Trophoblast cell (in vitro differentiated cells and primary cell): ENCODE results near the gene FZD4.
"Not testable (repeated sequence)": the region's sequence is repeated elsewhere in the genome, so short reads cannot be mapped to it uniquely, and the experiment has no call there.

Source experiments
- DNase-seq, 2 donors: peaks; one replicate each; pipeline ENCODE4 v3.0.0-alpha.2; 2016
- H2AFZ ChIP-seq: 2 replicates; pipeline ENCODE4 v1.6.1; 2013; ENCODE audit warnings: low read length, moderate library complexity, mild to moderate bottlenecking; ENCODE audit not compliant: insufficient read depth, poor library complexity
- H2AK5ac ChIP-seq: 2 replicates; pipeline ENCODE4 v1.6.1; 2013; ENCODE audit warnings: mild to moderate bottlenecking, low read length
- H2BK120ac ChIP-seq: 2 replicates; pipeline ENCODE4 v1.6.1; 2013; ENCODE audit warnings: low read length, mild to moderate bottlenecking, moderate library complexity; ENCODE audit not compliant: insufficient read depth, poor library complexity
- H2BK12ac ChIP-seq: 2 replicates; pipeline ENCODE4 v1.6.1; 2013; ENCODE audit warnings: mild to moderate bottlenecking, low read length, moderate library complexity
- H2BK5ac ChIP-seq: 2 replicates; pipeline ENCODE4 v1.6.1; 2013; ENCODE audit warnings: low read length, low read depth, moderate library complexity, mild to moderate bottlenecking; ENCODE audit not compliant: poor library complexity
- H3K14ac ChIP-seq: 2 replicates; pipeline ENCODE4 v1.6.1; 2013; ENCODE audit warnings: mild to moderate bottlenecking, low read length
- H3K18ac ChIP-seq: 2 replicates; pipeline ENCODE4 v1.6.1; 2013; ENCODE audit warnings: mild to moderate bottlenecking, low read length
- H3K23ac ChIP-seq: 2 replicates; pipeline ENCODE4 v1.6.1; 2013; ENCODE audit warnings: low read length
- H3K27ac ChIP-seq: 2 replicates; pipeline ENCODE4 v1.5.1; 2013; ENCODE audit warnings: low read depth, mild to moderate bottlenecking, inconsistent platforms, low read length, moderate library complexity
- H3K27me3 ChIP-seq: 2 replicates; pipeline ENCODE4 v1.6.1; 2013; ENCODE audit warnings: inconsistent platforms, mild to moderate bottlenecking, low read length, moderate library complexity; ENCODE audit not compliant: insufficient read depth
- H3K36me3 ChIP-seq, 2 experiments: 1 replicate in 1 of 2; 2 replicates in 1 of 2; pipeline ENCODE4 v1.6.1; 2013; ENCODE audit warnings: low read length in 2 of 2, mild to moderate bottlenecking in 2 of 2, moderate library complexity in 1 of 2; ENCODE audit not compliant: insufficient read depth in 2 of 2, control insufficient read depth in 1 of 2
- H3K4ac ChIP-seq: 2 replicates; pipeline ENCODE4 v1.6.1; 2013; ENCODE audit warnings: low read depth, mild to moderate bottlenecking, low read length, moderate library complexity
- H3K4me1 ChIP-seq, 2 experiments: 1 replicate in 1 of 2; 2 replicates in 1 of 2; pipeline ENCODE4 v1.6.1; 2013; ENCODE audit warnings: low read length in 2 of 2, mild to moderate bottlenecking in 2 of 2, moderate library complexity in 1 of 2; ENCODE audit not compliant: insufficient read depth in 2 of 2, control insufficient read depth in 1 of 2
- H3K4me2 ChIP-seq: 2 replicates; pipeline ENCODE4 v1.6.1; 2013; ENCODE audit warnings: inconsistent platforms, mild to moderate bottlenecking, low read length, moderate library complexity
- H3K4me3 ChIP-seq: 2 replicates; pipeline ENCODE4 v1.5.1; 2013; ENCODE audit warnings: mild to moderate bottlenecking, low read depth, low read length, inconsistent platforms
- H3K79me1 ChIP-seq: one replicate; pipeline ENCODE4 v1.6.1; 2013; ENCODE audit warnings: low read length
- H3K79me2 ChIP-seq: 2 replicates; pipeline ENCODE4 v1.6.1; 2013; ENCODE audit warnings: low read length, mild to moderate bottlenecking; ENCODE audit not compliant: control insufficient read depth, insufficient read depth, poor library complexity
- H3K9ac ChIP-seq: 2 replicates; pipeline ENCODE4 v1.6.1; 2013; ENCODE audit warnings: mild to moderate bottlenecking, low read length
- H3K9me3 ChIP-seq: 2 replicates; pipeline ENCODE4 v1.6.1; 2013; ENCODE audit warnings: low read depth, mild to moderate bottlenecking, control low read depth, inconsistent platforms, low read length; ENCODE audit not compliant: insufficient read depth
- H4K12ac ChIP-seq: 2 replicates; pipeline ENCODE4 v1.6.1; 2013; ENCODE audit warnings: low read depth, mild to moderate bottlenecking, low read length, moderate library complexity
- H4K8ac ChIP-seq: 2 replicates; pipeline ENCODE4 v1.6.1; 2013; ENCODE audit warnings: low read depth, mild to moderate bottlenecking, low read length, moderate library complexity
- H4K91ac ChIP-seq: one replicate; pipeline ENCODE4 v1.6.1; 2013; ENCODE audit warnings: low read depth, mild to moderate bottlenecking, low read length, moderate library complexity
- WGBS: extraction: QIAGEN DNeasy Blood & Tissue Kit; methylation state at CpG from one replicate; pipeline ENCODE4 v1.1.7; 2013; ENCODE audit warnings: missing lambda C conversion rate; ENCODE audit not compliant: insufficient read length, insufficient coverage; ENCODE audit errors: extremely low coverage; 5-methylcytosine and 5-hydroxymethylcytosine counted together

Gene FZD4

GRCh38 chr11:86918496-86918895 is 36.7 kb downstream of the FZD4 start:
- H3K27ac ChIP-seq = no peak overlapping the region
- H4K91ac ChIP-seq = no peak overlapping the region
- H3K9me3 ChIP-seq = no peaks in the 10 kb centered on the region
- H3K4ac ChIP-seq = no peak overlapping the region
- no peak overlapping the region for H2BK5ac ChIP-seq
- no peak overlapping the region for H2AK5ac ChIP-seq
- no peak overlapping the region for H3K4me3 ChIP-seq
- no peak overlapping the region for H2AFZ ChIP-seq
- no peak overlapping the region for H2BK120ac ChIP-seq
- no peak overlapping the region for H3K18ac ChIP-seq
- H3K14ac ChIP-seq = no peak overlapping the region
- H3K79me2 ChIP-seq = no peaks in the 10 kb centered on the region
- peaks cover 7% of the 10 kb centered on the region for H3K79me1 ChIP-seq
- H3K36me3 ChIP-seq = no peaks in the 10 kb centered on the region
- no peak overlapping the region for H4K12ac ChIP-seq
- no peak overlapping the region for H3K23ac ChIP-seq
- H3K4me2 ChIP-seq = no peak overlapping the region
- H2BK12ac ChIP-seq = no peak overlapping the region
- no peak overlapping the region for H3K9ac ChIP-seq
- WGBS = no CpG with 5 or more reads among the region's 2 CpGs
- H3K4me1 ChIP-seq = peaks cover 3 to 7% of the 10 kb centered on the region in 2 experiments
- no peak overlapping the region for H4K8ac ChIP-seq
- no peak for DNase-seq
- H3K27me3 ChIP-seq = no peaks in the 10 kb centered on the region

GRCh38 chr11:86917589-86917988 is 37.6 kb downstream of the FZD4 start:
- Histone ChIP-seq H3K27me3 (no peaks in the 10 kb centered on the region), H3K4ac (no peak overlapping the region), H3K4me3 (no peak overlapping the region), H3K9me3 (no peaks in the 10 kb centered on the region), H3K79me1 (peaks cover 7% of the 10 kb centered on the region), H3K36me3 (no peaks in the 10 kb centered on the region), H2BK5ac (no peak overlapping the region), H3K9ac (no peak overlapping the region), H3K14ac (no peak overlapping the region), H2AFZ (no peak overlapping the region), H3K23ac (no peak overlapping the region), H4K12ac (no peak overlapping the region), H4K8ac (no peak overlapping the region), H3K4me1 (peaks cover 3 to 7% of the 10 kb centered on the region in 2 experiments), H3K18ac (no peak overlapping the region), H2BK120ac (no peak overlapping the region), H4K91ac (no peak overlapping the region), H2AK5ac (no peak overlapping the region), H3K79me2 (no peaks in the 10 kb centered on the region), H3K27ac (no peak overlapping the region), H3K4me2 (no peak overlapping the region), H2BK12ac (no peak overlapping the region)
- no peak for DNase-seq
- WGBS = no CpG with 5 or more reads among the region's 2 CpGs

DNA sequence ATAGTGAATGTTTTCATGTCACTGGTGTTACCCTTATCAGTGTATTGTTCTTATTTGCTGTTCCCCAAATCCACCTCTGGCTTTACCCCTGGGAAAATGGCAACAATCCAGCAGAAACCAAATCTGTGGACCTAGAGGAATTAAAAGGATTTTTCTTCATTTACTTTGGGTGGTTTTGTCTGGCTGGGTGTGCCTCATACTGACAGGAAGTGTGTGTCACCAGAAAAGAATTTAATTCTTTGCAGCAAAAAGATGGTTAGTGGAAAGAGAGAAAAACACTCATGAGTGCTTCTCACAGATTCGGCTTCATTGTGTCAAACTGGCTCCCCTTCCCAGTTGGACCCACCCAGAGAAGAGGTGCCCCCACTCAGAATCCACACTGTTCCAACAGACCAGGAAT is 38.9 kb downstream of the FZD4 start:
- no CpG with 5 or more reads among the region's 1 CpG for WGBS
- no peak overlapping the region for H3K27ac ChIP-seq
- H2BK12ac ChIP-seq = peak overlapping the region; percentile 86
- H3K14ac ChIP-seq = peak overlapping the region; percentile 68
- H2BK120ac ChIP-seq = peak overlapping the region; percentile 82
- no peak overlapping the region for H3K4ac ChIP-seq
- H2AFZ ChIP-seq = no peak overlapping the region
- H3K4me3 ChIP-seq = no peak overlapping the region
- H2BK5ac ChIP-seq = peak overlapping the region; percentile 45
- no peak overlapping the region for H3K9ac ChIP-seq
- peaks cover 3 to 7% of the 10 kb centered on the region in 2 experiments for H3K4me1 ChIP-seq
- DNase-seq = peak in 1 of 2 donors; percentile 22
- no peaks in the 10 kb centered on the region for H3K27me3 ChIP-seq
- H2AK5ac ChIP-seq = peak overlapping the region; percentile 18
- H3K36me3 ChIP-seq = no peaks in the 10 kb centered on the region
- peaks cover 7% of the 10 kb centered on the region for H3K79me1 ChIP-seq
- H4K12ac ChIP-seq = no peak overlapping the region
- H3K18ac ChIP-seq = peak overlapping the region; percentile 25
- H3K23ac ChIP-seq = no peak overlapping the region
- peak overlapping the region; percentile 69 for H4K8ac ChIP-seq
- no peak overlapping the region for H3K4me2 ChIP-seq
- H3K9me3 ChIP-seq = no peaks in the 10 kb centered on the region
- H3K79me2 ChIP-seq = no peaks in the 10 kb centered on the region
- peak overlapping the region; percentile 84 for H4K91ac ChIP-seq

DNA sequence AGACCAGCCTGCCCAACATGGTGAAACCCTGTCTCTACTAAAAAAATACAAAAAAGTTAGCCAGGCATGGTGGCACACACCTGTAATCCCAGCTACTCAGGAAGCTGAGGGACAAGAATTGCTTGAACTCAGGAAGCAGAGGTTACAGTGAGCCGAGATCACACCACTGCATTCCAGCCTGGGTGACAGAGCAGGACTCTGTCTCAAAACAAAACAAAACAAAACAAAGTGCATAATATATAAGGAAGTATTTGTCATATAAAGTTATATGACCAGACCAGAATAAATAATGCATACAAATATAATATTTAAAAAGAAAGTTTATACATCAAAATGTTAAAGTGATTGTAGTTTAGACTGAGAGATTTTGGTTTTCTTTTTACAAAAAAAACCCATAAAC is 39.3 kb downstream of the FZD4 start:
- H2AFZ ChIP-seq, DNase-seq, H4K8ac ChIP-seq, H3K14ac ChIP-seq, H3K27ac ChIP-seq, H2BK12ac ChIP-seq, H3K4me2 ChIP-seq, H3K4me1 ChIP-seq, H2BK5ac ChIP-seq, H3K23ac ChIP-seq, H3K27me3 ChIP-seq, H3K79me1 ChIP-seq, H3K4me3 ChIP-seq, H2BK120ac ChIP-seq, H3K79me2 ChIP-seq, H3K36me3 ChIP-seq, H3K9ac ChIP-seq, H3K9me3 ChIP-seq, H3K18ac ChIP-seq, H2AK5ac ChIP-seq, H4K91ac ChIP-seq, H4K12ac ChIP-seq, H3K4ac ChIP-seq: not testable (repeated sequence)
- no CpG with 5 or more reads among the region's 1 CpG for WGBS
